Common myeloid progenitor, CD34-positive (primary cell): ENCODE results near the gene OBSL1.

Experiments
- CTCF ChIA-PET: fragments of 350-600 bp; sonication (Branson Sonifier 250); formaldehyde crosslinking; loops from one replicate; lab custom pipeline; 2021; ENCODE audit warnings: antibody characterized with exemption; lab: Charles Lee
- POLR2A ChIA-PET: fragments of 350-600 bp; sonication (Branson Sonifier 250); formaldehyde crosslinking; loops from one replicate; lab custom pipeline; 2021; ENCODE audit warnings: antibody characterized with exemption; lab: Charles Lee
- DNase-seq, 3 donors: peaks; one replicate each; pipeline versions ENCODE4 v3.0.0 to v3.0.0-alpha.2; 2013
- H3K27ac ChIP-seq, 2 experiments: 1 replicate in 1 of 2; 2 replicates in 1 of 2; pipeline ENCODE4 v1.7.0; 2013; ENCODE audit warnings: inconsistent platforms in 2 of 2, low read length in 2 of 2, mild to moderate bottlenecking in 2 of 2, low read depth in 1 of 2, moderate library complexity in 1 of 2; ENCODE audit not compliant: severe bottlenecking in 2 of 2, insufficient read depth in 1 of 2, poor library complexity in 1 of 2
- H3K27me3 ChIP-seq, 5 experiments: replicated peaks in 2 of 5; 1 replicate in 3 of 5; 2 replicates in 2 of 5; pipeline versions ENCODE4 v1.6.1 to v1.7.0; 2013; ENCODE audit warnings: low read length in 4 of 5, mild to moderate bottlenecking in 2 of 5, moderate library complexity in 2 of 5, inconsistent platforms in 1 of 5; ENCODE audit not compliant: insufficient read depth in 5 of 5, control insufficient read depth in 4 of 5
- H3K36me3 ChIP-seq, 4 experiments: 1 replicate in 2 of 4; 2 replicates in 2 of 4; pipeline versions ENCODE4 v1.6.1 to v1.7.0; 2013; ENCODE audit warnings: low read length in 3 of 4, control low read depth in 1 of 4, mild to moderate bottlenecking in 1 of 4; ENCODE audit not compliant: control insufficient read depth in 4 of 4, insufficient read depth in 4 of 4
- H3K4me1 ChIP-seq, 4 experiments: 1 replicate in 3 of 4; 2 replicates in 1 of 4; pipeline versions ENCODE4 v1.6.1 to v1.7.1; 2013; ENCODE audit warnings: low read length in 3 of 4, mild to moderate bottlenecking in 3 of 4, control low read depth in 1 of 4, inconsistent platforms in 1 of 4, moderate library complexity in 1 of 4; ENCODE audit not compliant: control insufficient read depth in 4 of 4, insufficient read depth in 4 of 4; ENCODE audit errors: control extremely low read depth in 1 of 4
- H3K4me3 ChIP-seq, 7 experiments: 1 replicate in 4 of 7; 2 replicates in 3 of 7; pipeline versions ENCODE4 v1.5.1 to v1.7.0; 2013; ENCODE audit warnings: mild to moderate bottlenecking in 7 of 7, low read length in 6 of 7, moderate library complexity in 6 of 7, inconsistent platforms in 2 of 7, low read depth in 2 of 7, control low read depth in 1 of 7; ENCODE audit not compliant: insufficient read depth in 4 of 7, control insufficient read depth in 1 of 7; ENCODE audit errors: extremely low read depth in 1 of 7
- H3K9me3 ChIP-seq, 5 experiments: 1 replicate in 4 of 5; 2 replicates in 1 of 5; pipeline versions ENCODE4 v1.6.1 to v1.7.1; 2013; ENCODE audit warnings: low read length in 4 of 5, mild to moderate bottlenecking in 2 of 5, inconsistent platforms in 1 of 5, low read depth in 1 of 5, moderate library complexity in 1 of 5; ENCODE audit not compliant: control insufficient read depth in 4 of 5, insufficient read depth in 2 of 5; ENCODE audit errors: control extremely low read depth in 1 of 5
- WGBS: methylation state at CpG from one replicate; pipeline ENCODE4 v1.1.5; 2013; ENCODE audit not compliant: insufficient coverage; 5-methylcytosine and 5-hydroxymethylcytosine counted together

Gene OBSL1

DNA sequence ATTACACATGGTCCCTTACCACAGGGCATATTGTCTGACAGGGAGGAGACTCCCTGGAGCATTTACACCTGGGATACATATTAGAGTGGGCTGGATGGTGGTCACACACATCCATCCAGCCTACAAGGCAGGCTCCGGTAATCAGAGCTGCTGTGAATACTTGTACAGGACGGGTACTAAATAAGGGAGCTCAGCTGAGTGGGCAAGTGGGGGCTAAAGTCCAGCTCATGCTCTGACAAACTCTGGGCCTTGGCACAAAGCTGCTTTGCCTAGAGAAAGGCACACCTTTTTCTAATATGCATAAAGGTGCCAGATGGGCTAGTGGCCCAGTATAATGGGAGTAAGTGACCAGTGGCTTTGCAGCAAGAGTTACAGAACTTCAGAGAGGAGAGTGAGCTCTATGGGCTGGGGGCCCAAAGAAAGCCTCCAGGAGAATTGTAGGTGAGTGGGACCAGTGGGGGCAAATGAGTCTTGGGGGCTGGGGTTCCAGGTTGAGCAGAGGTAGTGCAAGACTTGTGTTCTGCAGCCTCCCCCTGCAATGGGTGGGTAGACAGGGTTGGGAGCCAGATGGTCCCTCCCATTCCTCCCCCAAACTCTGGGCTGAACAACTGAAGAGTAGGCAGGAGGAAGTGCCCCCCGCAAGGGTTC is 25.9 kb downstream of the OBSL1 start:
- Histone ChIP-seq H3K27ac (no peak overlapping the region), H3K27me3 (peaks cover 0 to 42% (median 28%) of the 10 kb centered on the region in 5 experiments), H3K36me3 (no peaks in the 10 kb centered on the region), H3K4me1 (peaks cover 0 to 29% (median 23%) of the 10 kb centered on the region in 4 experiments), H3K9me3 (no peaks in the 10 kb centered on the region), H3K4me3 (no peak overlapping the region)
- 100% methylated on average over 3 of the region's 3 CpGs for WGBS
- no peak for DNase-seq
- ChIA-PET CTCF (interaction anchor here (5.1 to 43.1 kb wide), 4 partner anchors 16 to 98 kb away, joined by 23 to 1724 read pairs (median 121); partner anchors contain the start of genes ASIC4, GMPPA and STK11IP), POLR2A (no interaction called here)

- DNase-seq: no peak
- Histone ChIP-seq H3K4me3 (peak overlapping the region in 5 of 7 experiments; percentile 39 to 79 (median 71)), H3K36me3 (no peaks in the 10 kb centered on the region), H3K27me3 (peaks cover 0 to 38% (median 27%) of the 10 kb centered on the region in 5 experiments), H3K4me1 (peaks cover 0 to 29% (median 23%) of the 10 kb centered on the region in 4 experiments), H3K27ac (no peak overlapping the region), H3K9me3 (no peaks in the 10 kb centered on the region)
- POLR2A ChIA-PET: no interaction called here
- WGBS: 47% methylated on average over 9 of the region's 9 CpGs
- CTCF ChIA-PET: interaction anchor here (5.1 to 43.1 kb wide), 5 partner anchors 7 to 99 kb away, joined by 23 to 1724 read pairs (median 117); partner anchors contain the start of genes ASIC4, GMPPA and STK11IP
These were observed 26.8 kb downstream of the OBSL1 start for GRCh38 chr2:219544567-219544966.

DNA sequence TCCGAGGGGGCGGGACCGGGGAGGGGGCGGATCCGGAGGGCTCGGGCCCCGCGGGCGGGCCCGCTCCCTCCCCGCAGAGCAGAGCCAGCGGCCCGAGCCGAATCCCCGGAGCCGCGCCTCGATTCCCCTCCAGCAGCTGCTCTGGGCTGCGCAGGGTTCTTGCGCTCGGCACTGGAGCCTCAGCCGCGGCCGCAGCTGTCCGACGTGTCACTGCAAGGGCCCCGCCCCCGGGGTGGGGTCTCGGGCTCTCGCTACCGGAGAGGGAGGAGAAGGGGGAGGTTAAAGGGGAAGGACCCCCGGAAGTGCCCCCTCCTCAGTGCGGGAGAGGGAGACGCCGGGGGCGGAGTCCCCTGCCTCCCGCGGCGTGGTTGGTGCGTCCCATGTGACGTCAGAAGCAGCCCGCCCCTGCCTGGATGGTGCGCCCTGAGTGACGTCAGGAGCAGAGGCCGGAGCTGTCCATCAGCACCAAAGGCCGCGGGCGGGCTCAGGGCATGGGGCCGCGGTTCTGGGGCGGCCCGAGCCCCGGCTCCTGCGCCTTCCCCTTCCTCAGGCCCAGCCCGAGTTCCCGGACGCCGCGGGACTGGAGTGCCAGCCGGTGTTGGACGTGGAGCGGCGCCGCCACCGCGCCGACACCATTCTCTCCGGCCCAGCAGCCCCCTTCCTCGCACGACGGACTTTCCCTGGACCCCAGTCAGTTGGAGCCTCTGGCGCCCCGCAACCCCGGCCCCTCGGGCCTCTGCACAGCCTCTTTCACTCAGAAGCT is 27.6 kb downstream of the OBSL1 start, which contains the start of the genes CHPF and TMEM198:
Gene CHPF, minus strand, starts transcription at position 214 of the 763 bp plus-strand sequence. CDS start 271 bp downstream, outside the sequence.
Gene TMEM198, plus strand, starts transcription at position 433 of the 763 bp plus-strand sequence. CDS start 700 bp downstream, outside the sequence.
- Histone ChIP-seq H3K36me3 (no peaks in the 10 kb centered on the region), H3K27ac (no peak within 1 kb of the TSS), H3K4me1 (peaks cover 0 to 29% (median 23%) of the 10 kb centered on the region in 4 experiments), H3K9me3 (no peaks in the 10 kb centered on the region), H3K4me3 (peak within 1 kb of the TSS; percentile 39 to 79 (median 62)), H3K27me3 (peaks cover 0 to 38% (median 24%) of the 10 kb centered on the region in 5 experiments)
- 0% methylated on average over 46 of the region's 75 CpGs for WGBS
- ChIA-PET POLR2A (interaction anchor here (0.8 kb wide), 1 partner anchor 9 kb away, joined by 4 read pairs; no protein-coding TSS in a partner anchor), CTCF (interaction anchor here (0.9 to 43.1 kb wide), 7 partner anchors 8 to 146 kb away, joined by 3 to 1724 read pairs (median 37); partner anchors contain the start of genes ASIC4, GMPPA, INHA and OBSL1)
- DNase-seq: peak; percentile 95 to 98 (median 97)

GRCh38 chr2:219542931-219543595 is 28.3 kb downstream of the OBSL1 start:
- DNase-seq: peak in 1 of 3 donors; percentile 15
- POLR2A ChIA-PET: no interaction called here

GRCh38 chr2:219541611-219542180 is 29.6 kb downstream of the OBSL1 start:
- Histone ChIP-seq H3K27ac (no peak overlapping the region), H3K36me3 (no peaks in the 10 kb centered on the region), H3K9me3 (no peaks in the 10 kb centered on the region), H3K4me3 (peak overlapping the region in 6 of 7 experiments; percentile 17 to 80 (median 62)), H3K27me3 (peaks cover 0 to 36% (median 24%) of the 10 kb centered on the region in 5 experiments), H3K4me1 (peaks cover 0 to 29% (median 23%) of the 10 kb centered on the region in 4 experiments)
- ChIA-PET POLR2A (no interaction called here), CTCF (interaction anchor here (0.6 to 43.1 kb wide), 30 partner anchors 8 to 246 kb away, joined by 3 to 1724 read pairs (median 4); partner anchors contain the start of genes ASIC4, DNPEP, GMPPA and INHA)
- peak; percentile 84 to 88 (median 88) for DNase-seq
- under 1% methylated on average over 31 of the region's 48 CpGs for WGBS

More at GRCh38 chr2:219542931-219543595, 28.3 kb downstream of the OBSL1 start:
- under 1% methylated on average over 54 of the region's 66 CpGs for WGBS
- Histone ChIP-seq H3K36me3 (no peaks in the 10 kb centered on the region), H3K4me1 (peaks cover 0 to 29% (median 23%) of the 10 kb centered on the region in 4 experiments), H3K27ac (no peak overlapping the region), H3K27me3 (peaks cover 0 to 38% (median 22%) of the 10 kb centered on the region in 5 experiments), H3K9me3 (no peaks in the 10 kb centered on the region), H3K4me3 (peak overlapping the region; percentile 19 to 79 (median 62))
- CTCF ChIA-PET: interaction anchor here (0.9 to 43.1 kb wide), 10 partner anchors 9 to 156 kb away, joined by 3 to 1724 read pairs (median 30); partner anchors contain the start of genes ASIC4, DNPEP, GMPPA and INHA
